Lung (tissue), 12 donors: ENCODE results near the gene SDF2L1. TPM values are rescaled to one million over a fixed set of nuclear protein-coding genes. Genes with fewer than 3 reads are reported as not detected.

ENCODE experiments used
- ATAC-seq: fragments of 200-7000 bp; cut with Tn5 transposase; one replicate; pipeline ENCODE4 v1.9.1; 2020; ENCODE audit warnings: moderate number of reproducible peaks; ENCODE audit not compliant: insufficient read depth, low FRiP score
- DNase-seq, 3 donors: peaks; one replicate each; pipeline ENCODE4 v3.0.0-alpha.2; 2013 to 2017
- H3K27ac ChIP-seq, 2 donors: one replicate each; pipeline ENCODE4 v1.5.1; 2013; ENCODE audit warnings: mild to moderate bottlenecking in 2 of 2, moderate library complexity in 2 of 2, control low read depth in 1 of 2, inconsistent platforms in 1 of 2, low read depth in 1 of 2, low read length in 1 of 2
- H3K27me3 ChIP-seq, 3 donors: one replicate each; pipeline ENCODE4 v1.5.1; 2013; ENCODE audit warnings: low read length in 2 of 3; ENCODE audit not compliant: control insufficient read depth in 3 of 3, insufficient read depth in 3 of 3
- H3K36me3 ChIP-seq, 4 donors: one replicate each; pipeline ENCODE4 v1.5.1; 2013; ENCODE audit warnings: low read length in 4 of 4, mild to moderate bottlenecking in 1 of 4, moderate library complexity in 1 of 4; ENCODE audit not compliant: control insufficient read depth in 4 of 4, insufficient read depth in 4 of 4
- H3K4me1 ChIP-seq, 5 donors: one replicate each; pipeline ENCODE4 v1.5.1; 2013; ENCODE audit warnings: low read length in 5 of 5, mild to moderate bottlenecking in 2 of 5, moderate library complexity in 1 of 5; ENCODE audit not compliant: control insufficient read depth in 5 of 5, insufficient read depth in 5 of 5
- H3K4me3 ChIP-seq: one replicate; pipeline ENCODE4 v1.5.1; 2013; ENCODE audit warnings: mild to moderate bottlenecking, control low read depth, moderate library complexity
- H3K9ac ChIP-seq, 2 donors: one replicate each; pipeline ENCODE4 v1.5.1; 2013; ENCODE audit warnings: low read length in 2 of 2, control low read depth in 1 of 2; ENCODE audit not compliant: insufficient read depth in 1 of 2
- H3K9me3 ChIP-seq, 4 donors: one replicate each; pipeline ENCODE4 v1.5.1; 2013; ENCODE audit warnings: low read length in 3 of 4, mild to moderate bottlenecking in 1 of 4, moderate library complexity in 1 of 4; ENCODE audit not compliant: control insufficient read depth in 4 of 4, insufficient read depth in 3 of 4
- CTCF ChIP-seq: IDR thresholded peaks from 2 replicates; pipeline ENCODE4 v1.5.1; 2012; ENCODE audit warnings: mild to moderate bottlenecking; ENCODE audit errors: control extremely low read depth, extremely low read depth
- WGBS, 2 donors: extraction: QIAGEN DNeasy Blood & Tissue Kit; methylation state at CpG; one replicate each; pipeline ENCODE4 v1.1.7; 2013; 5-methylcytosine and 5-hydroxymethylcytosine counted together
- polyA plus RNA-seq, 2 donors: library from polyadenylated mRNA; stranded (reverse); fragments of 200-250 nt; gene quantifications; one replicate each; pipeline ENCODE4 v1.2.1, GENCODE V29; 2013
- total RNA-seq, 2 donors: library from RNA; depleted of rRNA in 1 of 2; stranded (reverse); fragments of >200 nt in 1 of 2; gene quantifications; one replicate each; pipeline ENCODE4 v1.2.1, GENCODE V29; 2014 to 2021
- donor health status: control.
- donor health status: control.
- donor health status: Bipolar disorder and iron deficiency.
- donor health status: healthy.
- donor health status: DM: yes; HTN: yes; CAD: no.

Gene SDF2L1
- total and polyA plus RNA-seq, 4 donors, result 7.3 to 200 (median 78.1) TPM

GRCh38 chr22:21652547-21653545, 10.7 kb downstream of the SDF2L1 start:
- DNase-seq, result no peak
- H3K36me3 ChIP-seq, result peaks cover 0 to 4% (median 2%) of the 10 kb centered on the region in 4 donors

DNA sequence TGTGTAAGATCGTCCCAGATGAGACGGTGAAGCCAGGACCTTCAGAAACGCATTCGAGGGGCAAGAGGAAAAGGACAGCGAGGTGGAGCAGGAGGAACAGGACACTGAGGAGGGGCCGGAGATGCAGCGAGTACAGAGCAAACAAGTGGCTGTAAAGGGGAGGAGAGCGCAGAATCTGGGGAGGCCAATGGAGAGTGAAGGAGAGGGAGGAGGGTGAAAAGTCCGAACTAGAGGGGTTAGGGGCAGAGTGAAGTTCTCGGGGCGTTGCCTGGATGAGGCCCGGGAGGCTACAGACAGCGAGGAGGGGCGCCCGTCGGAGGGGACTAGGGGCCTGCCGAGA, 14.9 kb downstream of the SDF2L1 start:
- 35 to 45% methylated on average over 17 of the region's 17 CpGs for WGBS, 2 donors
- H3K9ac ChIP-seq, result no peak overlapping the region
- no peak for ATAC-seq
- H3K4me1 ChIP-seq, result peaks cover 0 to 12% (median 1%) of the 10 kb centered on the region in 5 donors
- H3K27ac ChIP-seq, result no peak overlapping the region
- peak overlapping the region; percentile 20 for H3K4me3 ChIP-seq
- DNase-seq, result no peak
- no peaks in the 10 kb centered on the region for H3K27me3 ChIP-seq
- H3K9me3 ChIP-seq, result no peaks in the 10 kb centered on the region
- no peak for TF ChIP-seq CTCF
- peaks cover 0 to 4% (median 0%) of the 10 kb centered on the region in 4 donors for H3K36me3 ChIP-seq

More at GRCh38 chr22:21652547-21653545, 10.7 kb downstream of the SDF2L1 start:
- WGBS, 2 donors, result 27 to 34% methylated on average over 39 to 40 of the region's 40 CpGs
- peaks cover 4 to 24% (median 6%) of the 10 kb centered on the region in 5 donors for H3K4me1 ChIP-seq
- no peaks in the 10 kb centered on the region for H3K9me3 ChIP-seq
- H3K4me3 ChIP-seq, result no peak overlapping the region
- no peak overlapping the region for H3K27ac ChIP-seq
- peak; percentile 2 for ATAC-seq
- H3K9ac ChIP-seq, result no peak overlapping the region
- H3K27me3 ChIP-seq, result no peaks in the 10 kb centered on the region
- no peak for TF ChIP-seq CTCF

GRCh38 chr22:21657360-21658032, 15.4 kb downstream of the SDF2L1 start:
- ATAC-seq (peak; percentile 84), DNase-seq (peak; percentile 65 to 77 (median 74))
- no peak for TF ChIP-seq CTCF
- Histone ChIP-seq H3K4me1 (peaks cover 0 to 9% (median 1%) of the 10 kb centered on the region in 5 donors), H3K27ac (peak overlapping the region in 1 of 2 donors; percentile 55), H3K4me3 (peak overlapping the region; percentile 60), H3K9me3 (no peaks in the 10 kb centered on the region), H3K27me3 (no peaks in the 10 kb centered on the region), H3K36me3 (peaks cover 0 to 4% (median 0%) of the 10 kb centered on the region in 4 donors), H3K9ac (no peak overlapping the region)
- 0 to 1% methylated on average over 53 to 79 of the region's 79 CpGs for WGBS, 2 donors
